SK-N-SH (cell line): Measurements from ENCODE around the gene FRMPD1. TPM values are rescaled to one million over a fixed set of nuclear protein-coding genes. Genes with fewer than 3 reads are reported as not detected.

Experiments used
- CTCF ChIA-PET: fragments of 300-600, 350-600 bp; formaldehyde crosslinking; extraction: SDS; loops from one replicate; lab custom pipeline; 2021; lab: Yijun Ruan, JAX
- POLR2A ChIA-PET: fragments of 350-600 bp; sonication (Branson Sonifier 250); formaldehyde crosslinking; extraction: SDS; loops from one replicate; lab custom pipeline; 2020; ENCODE audit warnings: antibody characterized with exemption, inconsistent platforms; lab: Yijun Ruan, JAX
- DNase-seq: peaks from one replicate; pipeline ENCODE4 v3.0.0; 2012
- H2AFZ ChIP-seq: fragments of 200-600 bp; sonication (generic); 2 replicates; pipeline ENCODE4 v1.8.1; 2016; ENCODE audit warnings: antibody characterized with exemption, mild to moderate bottlenecking, low read depth
- H3F3A ChIP-seq: fragments of 200-600 bp; sonication (generic); replicated peaks from 2 replicates; pipeline ENCODE3; 2016; ENCODE audit warnings: antibody characterized with exemption, mild to moderate bottlenecking; ENCODE audit not compliant: insufficient read depth
- H3K27ac ChIP-seq, 2 experiments: fragments of 200-500 bp in 1 of 2; fragments of 200-600 bp in 1 of 2; sonication (Bioruptor generic) in 1 of 2; sonication (generic), shearing (Covaris generic) in 1 of 2; 2 replicates each; pipeline versions ENCODE4 v1.5.1 to v1.6.1; 2014 to 2016; ENCODE audit warnings: low read depth in 2 of 2, inconsistent platforms in 1 of 2, low read length in 1 of 2, mild to moderate bottlenecking in 1 of 2, mixed read lengths in 1 of 2
- H3K27me3 ChIP-seq: fragments of 200-600 bp; sonication (generic), shearing (Covaris generic); 2 replicates; pipeline ENCODE4 v1.6.1; 2016; ENCODE audit warnings: mixed run types; ENCODE audit not compliant: insufficient read depth
- H3K36me3 ChIP-seq, 2 experiments: fragments of 200-500 bp in 1 of 2; fragments of 200-600 bp in 1 of 2; sonication (Bioruptor generic) in 1 of 2; sonication (generic) in 1 of 2; replicated peaks in 1 of 2; 2 replicates each; pipeline versions ENCODE3 to v1.5.1; 2014 to 2016; ENCODE audit warnings: low read length in 1 of 2, mild to moderate bottlenecking in 1 of 2; ENCODE audit not compliant: insufficient read depth in 2 of 2, control insufficient read depth in 1 of 2
- H3K4me1 ChIP-seq, 2 experiments: fragments of 200-500 bp in 1 of 2; fragments of 200-600 bp in 1 of 2; sonication (Bioruptor generic) in 1 of 2; sonication (generic), shearing (Covaris generic) in 1 of 2; 2 replicates each; pipeline versions ENCODE4 v1.5.1 to v1.6.1; 2014 to 2016; ENCODE audit warnings: low read depth in 1 of 2, low read length in 1 of 2, mixed run types in 1 of 2; ENCODE audit not compliant: insufficient read depth in 2 of 2, control insufficient read depth in 1 of 2
- H3K4me2 ChIP-seq: fragments of 200-600 bp; sonication (generic), shearing (Covaris generic); 2 replicates; pipeline ENCODE4 v1.6.1; 2017; ENCODE audit warnings: mixed run types
- H3K4me3 ChIP-seq, 2 experiments: fragments of 200-500 bp in 1 of 2; fragments of 200-600 bp in 1 of 2; sonication (Bioruptor generic) in 1 of 2; sonication (generic), shearing (Covaris generic) in 1 of 2; 2 replicates each; pipeline versions ENCODE4 v1.5.1 to v1.8.1; 2014 to 2016; ENCODE audit warnings: low read depth in 2 of 2, inconsistent platforms in 1 of 2, low read length in 1 of 2, mild to moderate bottlenecking in 1 of 2, mixed read lengths in 1 of 2, moderate library complexity in 1 of 2
- H3K79me2 ChIP-seq: fragments of 200-600 bp; sonication (generic); 2 replicates; pipeline ENCODE4 v1.8.1; 2017; ENCODE audit warnings: mild to moderate bottlenecking; ENCODE audit not compliant: insufficient read depth
- H3K9ac ChIP-seq: fragments of 200-600 bp; sonication (generic); 2 replicates; pipeline ENCODE4 v1.6.1; 2017; ENCODE audit warnings: mixed run types
- H3K9me2 ChIP-seq: fragments of 200-600 bp; sonication (generic); 2 replicates; pipeline ENCODE4 v1.6.1; 2017; ENCODE audit warnings: mixed run types
- H3K9me3 ChIP-seq: fragments of 200-600 bp; sonication (generic); 2 replicates; pipeline ENCODE4 v1.6.1; 2017; ENCODE audit warnings: mixed run types, mild to moderate bottlenecking, moderate library complexity
- H4K20me1 ChIP-seq: fragments of 200-600 bp; sonication (generic); 2 replicates; pipeline ENCODE4 v1.6.1; 2017; ENCODE audit warnings: mild to moderate bottlenecking, mixed run types; ENCODE audit not compliant: insufficient read depth
- EZH2phosphoT487 ChIP-seq: fragments of 200-600 bp; sonication (generic); IDR thresholded peaks from 2 replicates; pipeline ENCODE4 v1.6.1; 2017; ENCODE audit warnings: low read depth, mixed run types, mild to moderate bottlenecking, antibody characterized with exemption, moderate library complexity, borderline replicate concordance
- FOXM1 ChIP-seq: IDR thresholded peaks from 2 replicates; pipeline ENCODE4 v1.4.0; 2012; ENCODE audit warnings: low read depth, mild to moderate bottlenecking
- GABPA ChIP-seq: IDR thresholded peaks from 2 replicates; pipeline ENCODE4 v1.4.0; 2012; ENCODE audit warnings: low read depth, mild to moderate bottlenecking
- IRF3 ChIP-seq: fragments of 150-350 bp; IDR thresholded peaks from 2 replicates; pipeline ENCODE4 v1.6.1; 2016; ENCODE audit warnings: mild to moderate bottlenecking, low read depth, low read length
- JUND ChIP-seq: IDR thresholded peaks from 2 replicates; pipeline ENCODE4 v1.4.0; 2012
- MXI1 ChIP-seq: IDR thresholded peaks from 2 replicates; pipeline ENCODE4 v1.6.1; 2012; ENCODE audit warnings: mild to moderate bottlenecking, low read depth, low read length, improper control_type of control experiment
- NRF1 ChIP-seq: IDR thresholded peaks from 2 replicates; pipeline ENCODE4 v1.6.1; 2012; ENCODE audit warnings: low read depth, mild to moderate bottlenecking, low read length
- PBX3 ChIP-seq: IDR thresholded peaks from 2 replicates; pipeline ENCODE4; 2012
- POLR2AphosphoS5 ChIP-seq: IDR thresholded peaks from 2 replicates; pipeline ENCODE4 v1.6.1; 2012; ENCODE audit warnings: low read depth, low read length
- RCOR1 ChIP-seq: fragments of 150-350 bp; IDR thresholded peaks from 2 replicates; pipeline ENCODE4 v1.6.1; 2017; ENCODE audit warnings: antibody characterized with exemption, low read length
- SIN3A ChIP-seq: IDR thresholded peaks from 2 replicates; pipeline ENCODE4 v1.6.1; 2012; ENCODE audit warnings: low read depth, mild to moderate bottlenecking, low read length, moderate library complexity, borderline replicate concordance
- SMC3 ChIP-seq: IDR thresholded peaks from 2 replicates; pipeline ENCODE4 v1.6.1; 2012; ENCODE audit warnings: low read depth, low read length, improper control_type of control experiment
- WGBS: methylation state at CpG from one replicate; pipeline ENCODE4 v1.1.6; 2017; ENCODE audit warnings: low lambda C conversion rate; 5-methylcytosine and 5-hydroxymethylcytosine counted together
- polyA plus RNA-seq, 3 experiments: library from polyadenylated mRNA; depleted of rRNA; stranded (reverse); fragments of >200 nt; gene quantifications; 2 replicates each; pipeline ENCODE4 v1.2.3, GENCODE V29; 2012
- TF ChIP-seq, protein P1 (sequence below): IDR thresholded peaks from 2 replicates; pipeline ENCODE4 v1.4.0; 2012; ENCODE audit warnings: low read depth, borderline replicate concordance

Gene FRMPD1
- polyA plus RNA-seq, 1 of the 3 experiments (the other 2 are of a cell fraction): not detected

GRCh38 chr9:37619806-37620205, 30.9 kb upstream of the FRMPD1 start:
- no peaks in the 10 kb centered on the region for H4K20me1 ChIP-seq
- no peaks in the 10 kb centered on the region for H3K27me3 ChIP-seq
- no peak for DNase-seq
- no peak overlapping the region for H2AFZ ChIP-seq
- no peaks in the 10 kb centered on the region for H3K79me2 ChIP-seq
- no peaks in the 10 kb centered on the region for H3K9me3 ChIP-seq
- H3K4me2 ChIP-seq: no peak overlapping the region
- H3F3A ChIP-seq: no peaks in the 10 kb centered on the region
- CTCF ChIA-PET: no interaction called here
- no peak overlapping the region for H3K4me3 ChIP-seq
- H3K9ac ChIP-seq: no peak overlapping the region
- POLR2A ChIA-PET: no interaction called here
- no peaks in the 10 kb centered on the region for H3K9me2 ChIP-seq
- no peak for TF ChIP-seq IRF3
- no peak for TF ChIP-seq MXI1
- TF ChIP-seq EZH2phosphoT487: no peak
- no peak for TF ChIP-seq SMC3
- no peak for TF ChIP-seq JUND
- TF ChIP-seq FOXM1: no peak
- TF ChIP-seq, all 33 proteins: peak for 0
- no peaks in the 10 kb centered on the region for H3K36me3 ChIP-seq
- H3K27ac ChIP-seq: no peak overlapping the region
- 81% methylated on average over 3 of the region's 3 CpGs for WGBS
- peaks cover 0 to 23% of the 10 kb centered on the region in 2 experiments; a peak in 2 of 4 replicates for H3K4me1 ChIP-seq

DNA sequence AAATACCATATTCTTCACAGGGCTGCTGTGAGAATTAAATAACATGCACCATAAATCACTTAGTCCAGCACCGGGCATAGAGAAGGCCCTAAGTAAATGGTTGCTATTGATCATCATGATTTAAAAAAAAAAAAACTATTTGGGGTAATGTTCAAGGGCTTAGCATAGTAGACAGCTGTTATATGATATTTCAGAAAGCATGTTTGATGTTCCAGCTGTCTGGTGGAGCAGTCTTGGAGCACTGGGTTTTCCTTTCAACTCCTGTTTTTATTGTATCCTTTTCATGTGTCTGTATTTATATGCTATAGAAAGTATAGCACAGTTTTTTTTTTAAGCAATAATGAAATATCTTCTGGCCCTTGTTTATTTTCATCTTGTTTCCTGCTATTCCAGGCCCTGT, 30.4 kb upstream of the FRMPD1 start:
- DNase-seq: no peak
- Histone ChIP-seq H3K4me3 (no peak overlapping the region), H3K36me3 (no peaks in the 10 kb centered on the region), H3K79me2 (no peaks in the 10 kb centered on the region), H4K20me1 (no peaks in the 10 kb centered on the region), H3K9me2 (no peaks in the 10 kb centered on the region), H3K27me3 (no peaks in the 10 kb centered on the region), H3K27ac (no peak overlapping the region), H3K9me3 (no peaks in the 10 kb centered on the region), H3K9ac (no peak overlapping the region), H3F3A (no peaks in the 10 kb centered on the region), H2AFZ (no peak overlapping the region), H3K4me2 (no peak overlapping the region)
- POLR2A ChIA-PET: no interaction called here
- WGBS: 67% methylated on average over 1 of the region's 1 CpG
- TF ChIP-seq RCOR1 (no peak), SIN3A (no peak)
- TF ChIP-seq, all 33 proteins: peak for 0
- CTCF ChIA-PET: interaction anchor here (2.8 kb wide), 1 partner anchor 25 kb away, joined by 15 read pairs; no protein-coding TSS in a partner anchor
- peaks cover 0 to 23% of the 10 kb centered on the region in 2 experiments; a peak in 2 of 4 replicates for H3K4me1 ChIP-seq

GRCh38 chr9:37621273-37622121, 29.3 kb upstream of the FRMPD1 start:
- no peak overlapping the region for H3K4me2 ChIP-seq
- H3K9ac ChIP-seq: no peak overlapping the region
- no peaks in the 10 kb centered on the region for H3K27me3 ChIP-seq
- DNase-seq: no peak
- no peak overlapping the region for H2AFZ ChIP-seq
- H3K4me1 ChIP-seq: peaks cover 0 to 23% of the 10 kb centered on the region in 2 experiments; a peak in 2 of 4 replicates
- CTCF ChIA-PET: interaction anchor here (0.6 to 2.8 kb wide), 5 partner anchors 13 to 40 kb away, joined by 3 to 15 read pairs (median 3); no protein-coding TSS in a partner anchor
- H3K27ac ChIP-seq: peak overlapping the region in 1 of 2 experiments; percentile 92; a peak in 2 of 4 replicates
- no peaks in the 10 kb centered on the region for H3K9me2 ChIP-seq
- WGBS: 74% methylated on average over 9 of the region's 9 CpGs
- POLR2A ChIA-PET: interaction anchor here (1.1 kb wide), 1 partner anchor 149 kb away, joined by 3 read pairs; no protein-coding TSS in a partner anchor
- no peaks in the 10 kb centered on the region for H4K20me1 ChIP-seq
- H3F3A ChIP-seq: no peaks in the 10 kb centered on the region
- no peak overlapping the region for H3K4me3 ChIP-seq
- no peaks in the 10 kb centered on the region for H3K36me3 ChIP-seq
- H3K9me3 ChIP-seq: no peaks in the 10 kb centered on the region
- no peaks in the 10 kb centered on the region for H3K79me2 ChIP-seq
- TF ChIP-seq, protein P1, sequence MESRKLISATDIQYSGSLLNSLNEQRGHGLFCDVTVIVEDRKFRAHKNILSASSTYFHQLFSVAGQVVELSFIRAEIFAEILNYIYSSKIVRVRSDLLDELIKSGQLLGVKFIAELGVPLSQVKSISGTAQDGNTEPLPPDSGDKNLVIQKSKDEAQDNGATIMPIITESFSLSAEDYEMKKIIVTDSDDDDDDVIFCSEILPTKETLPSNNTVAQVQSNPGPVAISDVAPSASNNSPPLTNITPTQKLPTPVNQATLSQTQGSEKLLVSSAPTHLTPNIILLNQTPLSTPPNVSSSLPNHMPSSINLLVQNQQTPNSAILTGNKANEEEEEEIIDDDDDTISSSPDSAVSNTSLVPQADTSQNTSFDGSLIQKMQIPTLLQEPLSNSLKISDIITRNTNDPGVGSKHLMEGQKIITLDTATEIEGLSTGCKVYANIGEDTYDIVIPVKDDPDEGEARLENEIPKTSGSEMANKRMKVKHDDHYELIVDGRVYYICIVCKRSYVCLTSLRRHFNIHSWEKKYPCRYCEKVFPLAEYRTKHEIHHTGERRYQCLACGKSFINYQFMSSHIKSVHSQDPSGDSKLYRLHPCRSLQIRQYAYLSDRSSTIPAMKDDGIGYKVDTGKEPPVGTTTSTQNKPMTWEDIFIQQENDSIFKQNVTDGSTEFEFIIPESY: no peak
- TF ChIP-seq NRF1 (no peak), JUND (no peak), GABPA (no peak), PBX3 (no peak), POLR2AphosphoS5 (no peak)
